ENCODE measurements around the gene CTNNA1.

The CTNNA1 gene

DNA sequence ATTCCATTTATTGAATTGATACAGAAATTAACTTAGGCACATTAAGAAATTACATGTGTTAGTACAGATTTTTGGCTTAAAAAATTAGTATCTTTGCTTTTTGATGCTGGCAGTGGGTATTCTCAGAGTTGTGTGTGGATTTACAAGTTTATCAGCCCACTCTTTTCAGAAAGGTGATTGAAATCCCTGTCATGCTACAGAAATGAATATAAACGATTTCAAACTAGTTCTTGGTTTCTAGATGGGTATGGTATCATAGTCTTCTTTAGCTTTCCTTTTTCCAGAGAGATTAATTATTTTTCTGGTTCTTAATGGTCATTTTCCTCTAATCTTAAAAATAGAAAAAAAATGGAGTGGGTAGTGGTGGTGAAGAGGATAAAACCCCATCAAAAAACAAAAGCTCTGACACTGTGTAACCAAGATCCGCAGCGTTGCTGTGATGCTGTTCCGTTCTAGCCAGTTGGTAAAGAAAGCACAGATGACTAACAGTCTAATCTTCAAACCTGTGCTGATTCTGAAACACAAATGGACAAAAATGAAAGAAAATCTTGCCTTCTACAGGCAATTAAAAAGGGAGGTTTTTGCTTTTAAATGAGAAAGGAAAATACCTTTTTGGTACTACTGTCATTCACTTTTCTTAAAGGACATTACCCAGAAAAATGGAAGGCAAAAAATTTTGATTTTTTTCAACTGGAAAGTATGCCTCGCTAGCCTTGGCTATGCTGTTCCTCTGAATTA, 116.7 kb downstream of the CTNNA1 start:
- H3K4me3 ChIP-seq (ENCODE audit: low read depth, low read length), result no peak overlapping the region
- TF ChIP-seq CTCF (IDR thresholded peaks at IDR 0.05; ENCODE audit: low read depth, low read length, missing control alignments), result no peak
- DNase-seq (ENCODE audit: low read depth), result no peak

DNA sequence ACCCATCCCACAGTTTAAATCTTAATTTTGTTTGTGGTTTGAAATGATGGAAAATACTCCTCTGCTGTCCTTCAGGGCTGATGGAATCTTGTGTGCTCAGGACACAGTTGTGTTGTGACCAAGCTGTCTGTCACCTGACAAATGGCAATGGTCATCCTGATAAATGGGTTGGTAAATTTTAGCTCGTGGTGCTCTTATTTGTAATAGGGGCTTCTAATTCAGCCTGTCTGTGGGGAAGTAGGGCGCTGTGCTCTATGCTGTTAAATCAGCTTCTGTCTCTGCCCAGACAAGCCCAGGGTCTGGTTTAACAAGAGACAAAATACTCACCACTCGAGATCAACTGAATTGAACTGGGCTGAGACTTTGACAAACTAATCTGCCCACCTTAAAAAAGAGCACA, 117.4 kb downstream of the CTNNA1 start:
- TF ChIP-seq CTCF (IDR thresholded peaks at IDR 0.05; ENCODE audit: low read depth, low read length, missing control alignments), result no peak
- no peak for DNase-seq (ENCODE audit: low read depth)
- no peak overlapping the region for H3K4me3 ChIP-seq (ENCODE audit: low read depth, low read length)

GRCh38 chr5:138872841-138873465, 119.7 kb downstream of the CTNNA1 start:
- DNase-seq (ENCODE audit: low read depth), result no peak
- TF ChIP-seq CTCF (IDR thresholded peaks at IDR 0.05; ENCODE audit: low read depth, low read length, missing control alignments), result no peak
- H3K4me3 ChIP-seq (ENCODE audit: low read depth, low read length), result no peak overlapping the region

GRCh38 chr5:138873466-138874221, 120.4 kb downstream of the CTNNA1 start:
- DNase-seq (ENCODE audit: low read depth), result no peak
- no peak for TF ChIP-seq CTCF (IDR thresholded peaks at IDR 0.05; ENCODE audit: low read depth, low read length, missing control alignments)
- H3K4me3 ChIP-seq (ENCODE audit: low read depth, low read length), result no peak overlapping the region

DNA sequence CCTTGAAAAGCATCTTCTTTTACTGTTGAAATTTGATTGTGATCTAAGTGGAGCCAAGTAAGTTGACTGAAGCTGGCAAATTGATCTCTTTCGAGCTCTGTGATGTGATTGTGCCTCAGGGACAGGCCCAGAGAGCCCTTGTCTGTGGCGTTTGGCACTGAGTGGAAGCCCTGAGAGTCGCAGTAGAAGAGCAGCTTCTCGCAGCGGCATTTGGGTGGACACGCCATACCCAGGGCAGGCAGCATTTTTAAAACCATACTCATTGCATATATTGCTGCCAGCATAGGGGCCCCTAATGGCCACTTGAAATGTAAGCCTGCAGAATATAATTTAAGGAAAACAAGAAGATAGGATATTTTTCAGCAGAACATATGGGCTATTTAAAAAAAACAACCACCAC, 121.0 kb downstream of the CTNNA1 start:
- DNase-seq (ENCODE audit: low read depth), result no peak
- no peak overlapping the region for H3K4me3 ChIP-seq (ENCODE audit: low read depth, low read length)
- TF ChIP-seq CTCF (IDR thresholded peaks at IDR 0.05; ENCODE audit: low read depth, low read length, missing control alignments), result no peak

DNA sequence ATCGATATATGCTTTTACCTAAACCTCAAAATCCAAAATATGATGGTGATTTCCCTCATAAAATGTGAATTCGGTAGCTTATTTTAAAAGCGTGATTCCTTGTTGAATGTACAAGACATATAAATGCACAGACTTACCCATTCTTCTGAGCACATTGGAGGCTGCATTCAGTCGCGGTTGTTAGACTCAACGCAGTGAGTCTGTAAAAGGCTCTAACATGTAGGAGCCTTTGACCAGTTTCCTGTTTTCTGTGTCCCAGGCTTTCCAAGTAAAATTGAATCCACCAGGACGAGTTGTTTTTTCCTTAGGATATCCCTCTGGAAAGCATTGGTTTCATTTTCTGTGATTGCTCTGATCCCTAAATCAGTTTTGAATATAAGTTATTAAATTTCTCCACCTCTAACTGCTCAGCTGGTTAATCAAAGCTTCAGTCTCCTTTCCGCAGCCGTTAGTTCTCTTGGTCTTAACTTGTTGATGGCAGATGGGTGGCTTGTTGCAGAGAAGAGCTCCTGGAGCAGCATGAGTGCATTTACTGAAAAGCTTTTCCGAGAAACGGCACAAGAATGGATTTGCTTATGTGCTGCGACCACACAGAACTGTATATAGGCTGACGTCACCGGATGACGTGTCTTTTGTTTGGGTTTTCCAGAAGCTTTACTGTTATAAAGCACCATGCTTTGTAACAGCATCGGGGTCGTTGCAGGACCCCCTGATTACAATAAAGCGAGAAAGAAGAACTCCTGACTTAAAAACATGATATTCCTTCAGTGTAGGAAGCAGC, 121.7 kb downstream of the CTNNA1 start, which contains the start of gene LRRTM2:
Gene LRRTM2 (minus strand): TSS at position 565 of the 781 bp plus-strand sequence. CDS start 424 bp downstream, at position 141.
- no peak within 1 kb of the TSS for H3K4me3 ChIP-seq (ENCODE audit: low read depth, low read length)
- no peak for DNase-seq (ENCODE audit: low read depth)
- TF ChIP-seq CTCF (IDR thresholded peaks at IDR 0.05; ENCODE audit: low read depth, low read length, missing control alignments), result no peak

All from GM12864 (cell line).